ENCODE measurements around the gene VARS1.
A peak's percentile ranks its signal among the peaks of the same experiment; 100 is the strongest.

DNA sequence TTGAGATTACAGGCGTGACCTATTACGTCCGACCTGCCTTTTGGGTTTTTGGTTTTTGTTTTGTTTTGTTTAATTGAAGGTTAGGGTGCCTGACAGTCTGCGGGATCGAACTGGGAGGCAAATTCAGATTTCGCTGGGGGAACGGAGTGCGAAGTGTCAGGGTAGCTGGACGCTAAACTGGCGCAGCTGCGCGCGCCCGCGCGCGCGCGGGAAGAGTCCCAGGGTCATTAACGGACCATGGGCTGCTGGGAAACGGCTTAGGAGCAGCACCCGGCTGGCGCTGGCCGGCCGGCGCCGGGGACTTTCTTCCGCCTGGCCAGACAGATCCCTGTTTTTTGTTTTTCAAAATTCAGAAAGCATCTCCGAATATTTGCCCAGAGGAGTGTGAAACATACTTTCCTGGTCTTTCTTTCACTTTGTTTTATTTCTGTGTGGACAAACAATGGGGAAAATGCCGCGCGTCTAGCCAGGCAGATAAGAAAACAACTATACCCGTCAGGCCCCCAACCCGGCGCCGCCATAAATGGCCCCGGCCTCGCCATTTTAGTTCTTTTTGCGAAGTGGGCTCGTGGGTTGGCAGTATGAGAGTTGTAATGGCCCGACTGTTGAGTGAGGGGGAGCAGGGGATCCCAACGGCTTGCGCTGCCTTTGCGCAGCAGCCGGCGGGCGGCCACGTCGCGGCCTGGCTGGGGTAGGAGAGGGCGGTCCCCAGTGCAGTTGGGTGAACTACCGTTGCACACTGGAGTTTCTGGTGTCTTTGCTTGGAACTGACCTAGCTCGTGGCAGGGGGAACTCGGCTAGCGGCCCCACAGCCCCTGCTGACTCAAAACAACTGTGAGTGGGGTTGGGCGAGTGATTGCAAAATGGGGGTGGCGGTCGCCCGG lies 39.1 kb upstream of the VARS1 start:
- TF ChIP-seq POLR2A (IDR thresholded peaks at IDR 0.05; ENCODE audit: extremely low read depth, insufficient read length), result peak; percentile 97
- TF ChIP-seq, protein P1, sequence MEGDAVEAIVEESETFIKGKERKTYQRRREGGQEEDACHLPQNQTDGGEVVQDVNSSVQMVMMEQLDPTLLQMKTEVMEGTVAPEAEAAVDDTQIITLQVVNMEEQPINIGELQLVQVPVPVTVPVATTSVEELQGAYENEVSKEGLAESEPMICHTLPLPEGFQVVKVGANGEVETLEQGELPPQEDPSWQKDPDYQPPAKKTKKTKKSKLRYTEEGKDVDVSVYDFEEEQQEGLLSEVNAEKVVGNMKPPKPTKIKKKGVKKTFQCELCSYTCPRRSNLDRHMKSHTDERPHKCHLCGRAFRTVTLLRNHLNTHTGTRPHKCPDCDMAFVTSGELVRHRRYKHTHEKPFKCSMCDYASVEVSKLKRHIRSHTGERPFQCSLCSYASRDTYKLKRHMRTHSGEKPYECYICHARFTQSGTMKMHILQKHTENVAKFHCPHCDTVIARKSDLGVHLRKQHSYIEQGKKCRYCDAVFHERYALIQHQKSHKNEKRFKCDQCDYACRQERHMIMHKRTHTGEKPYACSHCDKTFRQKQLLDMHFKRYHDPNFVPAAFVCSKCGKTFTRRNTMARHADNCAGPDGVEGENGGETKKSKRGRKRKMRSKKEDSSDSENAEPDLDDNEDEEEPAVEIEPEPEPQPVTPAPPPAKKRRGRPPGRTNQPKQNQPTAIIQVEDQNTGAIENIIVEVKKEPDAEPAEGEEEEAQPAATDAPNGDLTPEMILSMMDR (IDR thresholded peaks at IDR 0.05; ENCODE audit: low read depth, low read length), result no peak
